Measurements from ENCODE around the gene EVX1.

EVX1 gene

GRCh38 chr7:27203365-27203953 lies 39.1 kb upstream of the EVX1 start:
- TF ChIP-seq RAD21 (IDR thresholded peaks at IDR 0.05; ENCODE audit: low read depth) (no peak), ZBTB7A (IDR thresholded peaks at IDR 0.05; ENCODE audit: low read depth) (no peak), FOXM1 (IDR thresholded peaks at IDR 0.05; ENCODE audit: borderline replicate concordance, low read depth) (no peak), NFIC (IDR thresholded peaks at IDR 0.05) (no peak), EP300 (IDR thresholded peaks at IDR 0.05; ENCODE audit: borderline replicate concordance) (no peak), TEAD4 (IDR thresholded peaks at IDR 0.05) (no peak), CEBPB (IDR thresholded peaks at IDR 0.05) (no peak), USF1 (IDR thresholded peaks at IDR 0.05) (no peak), TAF1 (IDR thresholded peaks at IDR 0.05; ENCODE audit: low read depth) (no peak), REST (IDR thresholded peaks at IDR 0.05; ENCODE audit: low read depth) (no peak), TCF12 (IDR thresholded peaks at IDR 0.05; ENCODE audit: low read depth) (no peak), YY1 (IDR thresholded peaks at IDR 0.05; ENCODE audit: low read depth) (no peak), CREB1 (IDR thresholded peaks at IDR 0.05; ENCODE audit: low read depth) (no peak), MAX (IDR thresholded peaks at IDR 0.05) (no peak), EGR1 (IDR thresholded peaks at IDR 0.05) (no peak)

- TF ChIP-seq RAD21 (IDR thresholded peaks at IDR 0.05; ENCODE audit: low read depth) (no peak), CREB1 (IDR thresholded peaks at IDR 0.05; ENCODE audit: low read depth) (no peak), NFIC (IDR thresholded peaks at IDR 0.05) (no peak), TCF12 (IDR thresholded peaks at IDR 0.05; ENCODE audit: low read depth) (no peak), FOXM1 (IDR thresholded peaks at IDR 0.05; ENCODE audit: borderline replicate concordance, low read depth) (no peak), YY1 (IDR thresholded peaks at IDR 0.05; ENCODE audit: low read depth) (no peak), CEBPB (IDR thresholded peaks at IDR 0.05) (no peak), ZBTB7A (IDR thresholded peaks at IDR 0.05; ENCODE audit: low read depth) (no peak), REST (IDR thresholded peaks at IDR 0.05; ENCODE audit: low read depth) (no peak), EGR1 (IDR thresholded peaks at IDR 0.05) (no peak), EP300 (IDR thresholded peaks at IDR 0.05; ENCODE audit: borderline replicate concordance) (no peak), TAF1 (IDR thresholded peaks at IDR 0.05; ENCODE audit: low read depth) (no peak), TEAD4 (IDR thresholded peaks at IDR 0.05) (no peak), USF1 (IDR thresholded peaks at IDR 0.05) (no peak), MAX (IDR thresholded peaks at IDR 0.05) (no peak)
These were observed 38.5 kb upstream of the EVX1 start for GRCh38 chr7:27203964-27204594.

GRCh38 chr7:27204851-27205322 lies 37.7 kb upstream of the EVX1 start:
- TF ChIP-seq TAF1 (IDR thresholded peaks at IDR 0.05; ENCODE audit: low read depth) = no peak
- TF ChIP-seq RAD21 (IDR thresholded peaks at IDR 0.05; ENCODE audit: low read depth) = no peak
- no peak for TF ChIP-seq TEAD4 (IDR thresholded peaks at IDR 0.05)
- TF ChIP-seq NFIC (IDR thresholded peaks at IDR 0.05) = no peak
- no peak for TF ChIP-seq FOXM1 (IDR thresholded peaks at IDR 0.05; ENCODE audit: borderline replicate concordance, low read depth)
- no peak for TF ChIP-seq USF1 (IDR thresholded peaks at IDR 0.05)
- no peak for TF ChIP-seq TCF12 (IDR thresholded peaks at IDR 0.05; ENCODE audit: low read depth)
- no peak for TF ChIP-seq EGR1 (IDR thresholded peaks at IDR 0.05)
- no peak for TF ChIP-seq ZBTB7A (IDR thresholded peaks at IDR 0.05; ENCODE audit: low read depth)
- no peak for TF ChIP-seq MAX (IDR thresholded peaks at IDR 0.05)
- TF ChIP-seq REST (IDR thresholded peaks at IDR 0.05; ENCODE audit: low read depth) = no peak
- TF ChIP-seq CREB1 (IDR thresholded peaks at IDR 0.05; ENCODE audit: low read depth) = no peak
- TF ChIP-seq EP300 (IDR thresholded peaks at IDR 0.05; ENCODE audit: borderline replicate concordance) = no peak
- TF ChIP-seq CEBPB (IDR thresholded peaks at IDR 0.05) = no peak
- TF ChIP-seq YY1 (IDR thresholded peaks at IDR 0.05; ENCODE audit: low read depth) = no peak
